ENCODE data around the gene CRACDL. TPM values are rescaled to one million over a fixed set of nuclear protein-coding genes. Genes with fewer than 3 reads are reported as not detected.

Gene CRACDL
- total and polyA plus RNA-seq, 2 of the 13 experiments (the other 11 are each of a cell fraction or from before 2014, with no cell fraction given) = 0.15 to 0.26 TPM

DNA sequence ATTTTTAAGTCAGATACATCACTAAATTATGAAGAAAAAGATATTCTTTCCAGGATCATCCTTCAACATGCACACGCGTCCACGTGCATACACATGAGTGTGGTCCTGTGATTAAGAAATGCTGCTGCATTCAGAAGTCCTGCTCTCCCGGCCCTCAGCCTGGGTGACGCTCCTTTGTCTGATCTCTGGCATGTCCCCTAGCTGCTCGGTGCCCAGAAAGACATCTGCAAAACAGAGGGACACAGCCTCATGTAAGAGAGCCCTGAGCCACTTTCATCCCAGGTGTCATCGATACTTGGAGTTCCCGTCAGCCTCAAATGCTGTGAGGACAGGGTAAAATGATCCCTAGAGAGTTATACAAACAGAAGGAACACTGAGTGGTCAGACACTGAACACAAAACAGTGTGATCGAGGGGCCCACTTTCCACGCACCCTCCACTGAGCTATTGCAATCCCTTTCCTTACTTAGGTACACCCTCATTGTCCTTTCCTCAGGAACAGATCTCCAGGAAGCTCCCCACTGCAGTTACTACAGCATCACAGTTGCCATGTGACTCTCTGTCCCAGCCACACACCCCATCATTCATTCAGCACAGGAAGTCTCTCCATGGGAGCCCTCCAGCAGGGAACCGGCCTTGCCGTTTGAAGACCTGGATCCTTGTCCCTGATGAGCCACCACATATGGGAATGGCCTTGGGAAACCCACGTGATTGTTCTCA is 32.1 kb downstream of the CRACDL start (continued):
- TF ChIP-seq, protein P1, sequence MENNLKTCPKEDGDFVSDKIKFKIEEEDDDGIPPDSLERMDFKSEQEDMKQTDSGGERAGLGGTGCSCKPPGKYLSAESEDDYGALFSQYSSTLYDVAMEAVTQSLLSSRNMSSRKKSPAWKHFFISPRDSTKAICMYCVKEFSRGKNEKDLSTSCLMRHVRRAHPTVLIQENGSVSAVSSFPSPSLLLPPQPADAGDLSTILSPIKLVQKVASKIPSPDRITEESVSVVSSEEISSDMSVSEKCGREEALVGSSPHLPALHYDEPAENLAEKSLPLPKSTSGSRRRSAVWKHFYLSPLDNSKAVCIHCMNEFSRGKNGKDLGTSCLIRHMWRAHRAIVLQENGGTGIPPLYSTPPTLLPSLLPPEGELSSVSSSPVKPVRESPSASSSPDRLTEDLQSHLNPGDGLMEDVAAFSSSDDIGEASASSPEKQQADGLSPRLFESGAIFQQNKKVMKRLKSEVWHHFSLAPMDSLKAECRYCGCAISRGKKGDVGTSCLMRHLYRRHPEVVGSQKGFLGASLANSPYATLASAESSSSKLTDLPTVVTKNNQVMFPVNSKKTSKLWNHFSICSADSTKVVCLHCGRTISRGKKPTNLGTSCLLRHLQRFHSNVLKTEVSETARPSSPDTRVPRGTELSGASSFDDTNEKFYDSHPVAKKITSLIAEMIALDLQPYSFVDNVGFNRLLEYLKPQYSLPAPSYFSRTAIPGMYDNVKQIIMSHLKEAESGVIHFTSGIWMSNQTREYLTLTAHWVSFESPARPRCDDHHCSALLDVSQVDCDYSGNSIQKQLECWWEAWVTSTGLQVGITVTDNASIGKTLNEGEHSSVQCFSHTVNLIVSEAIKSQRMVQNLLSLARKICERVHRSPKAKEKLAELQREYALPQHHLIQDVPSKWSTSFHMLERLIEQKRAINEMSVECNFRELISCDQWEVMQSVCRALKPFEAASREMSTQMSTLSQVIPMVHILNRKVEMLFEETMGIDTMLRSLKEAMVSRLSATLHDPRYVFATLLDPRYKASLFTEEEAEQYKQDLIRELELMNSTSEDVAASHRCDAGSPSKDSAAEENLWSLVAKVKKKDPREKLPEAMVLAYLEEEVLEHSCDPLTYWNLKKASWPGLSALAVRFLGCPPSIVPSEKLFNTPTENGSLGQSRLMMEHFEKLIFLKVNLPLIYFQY (CRISPR knock-in tag; IDR thresholded peaks at IDR 0.05; ENCODE audit: borderline replicate concordance) = no peak
- TF ChIP-seq ZFP41 (CRISPR knock-in tag; IDR thresholded peaks at IDR 0.05; ENCODE audit: borderline replicate concordance) (no peak), SMAD9 (CRISPR knock-in tag; IDR thresholded peaks at IDR 0.05) (no peak), HMGA1 (CRISPR knock-in tag; conservative IDR thresholded peaks at IDR 0.05) (no peak)
- TF ChIP-seq, protein P2, sequence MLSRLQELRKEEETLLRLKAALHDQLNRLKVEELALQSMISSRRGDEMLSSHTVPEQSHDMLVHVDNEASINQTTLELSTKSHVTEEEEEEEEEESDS (CRISPR knock-in tag; IDR thresholded peaks at IDR 0.05; ENCODE audit: borderline replicate concordance) = no peak

DNA sequence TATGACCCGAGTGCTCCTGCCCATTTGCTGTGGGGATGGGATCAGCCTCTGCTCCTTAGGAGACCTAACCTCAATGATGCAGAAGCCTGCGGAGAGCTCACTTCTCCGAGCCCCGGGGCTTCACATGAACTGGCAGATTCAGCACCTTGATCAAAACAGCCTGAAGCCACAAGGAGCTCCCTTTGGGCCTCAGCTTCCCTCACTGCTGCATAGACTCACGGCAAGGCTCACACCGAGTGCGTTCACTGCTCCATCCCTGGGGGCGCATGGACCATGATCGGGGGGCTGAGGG is 33.0 kb downstream of the CRACDL start:
- no peaks in the 10 kb centered on the region for H4K20me1 ChIP-seq (ENCODE audit: insufficient read depth, low read length)
- in situ Hi-C loops (cut with HindIII; ENCODE audit: extremely low pct_ligation_motif_present, low pct_unique_long_range_greater_than_20kb) = no loop called here
- WGBS (ENCODE audit: low lambda C conversion rate) = 75% methylated on average over 8 of the region's 9 CpGs
- no TSS peak for BruUV-seq (replicated peaks)
- DNase-seq (ENCODE audit: low spot score) (no peak), FAIRE-seq (no peak), ATAC-seq (no peak)
- no peak overlapping the region for H2AFZ ChIP-seq (ENCODE audit: low read length)
- no peaks in the 10 kb centered on the region for H3K9me3 ChIP-seq (ENCODE audit: low read length)
- H3K27ac ChIP-seq (ENCODE audit: extremely low read length, insufficient read depth, low read length) = no peak overlapping the region
- no peaks in the 10 kb centered on the region for H3K36me3 ChIP-seq (replicated peaks in 1 of 2; ENCODE audit: control insufficient read depth in 1 of 2, insufficient read depth in 2 of 2, low read length in 2 of 2)
- H3K4me2 ChIP-seq (ENCODE audit: low read depth, low read length) = no peak overlapping the region
- peaks cover under 1% of the 10 kb centered on the region; the same call in 1 of the 2 replicates for H3K4me1 ChIP-seq (ENCODE audit: insufficient read depth, low read length)
- no peak overlapping the region for H3K4me3 ChIP-seq (replicated peaks in 1 of 3; ENCODE audit: insufficient read depth in 1 of 3, low read depth in 2 of 3, low read length in 3 of 3)
- H3K27me3 ChIP-seq (ENCODE audit: control insufficient read depth in 1 of 2, insufficient read depth in 2 of 2, low read length in 2 of 2) = peaks cover 2 to 20% of the 10 kb centered on the region in 2 experiments; a peak in 2 of 5 replicates
- no peaks in the 10 kb centered on the region for H3K79me2 ChIP-seq (ENCODE audit: insufficient read depth, low read length)
- H3K9ac ChIP-seq (ENCODE audit: insufficient read depth, low read depth, low read length) = no peak overlapping the region
- intact Hi-C loops (cut with micrococcal nuclease; ENCODE audit: unreplicated experiment) = no loop called here
- CTCF ChIA-PET (ENCODE audit: low intra/inter-chr PET ratio, low total read pairs) = no interaction called here
- POLR2A ChIA-PET = no interaction called here
- no peak for TF ChIP-seq HDAC1 (CRISPR knock-in tag; IDR thresholded peaks at IDR 0.05)
- TF ChIP-seq, protein P3, sequence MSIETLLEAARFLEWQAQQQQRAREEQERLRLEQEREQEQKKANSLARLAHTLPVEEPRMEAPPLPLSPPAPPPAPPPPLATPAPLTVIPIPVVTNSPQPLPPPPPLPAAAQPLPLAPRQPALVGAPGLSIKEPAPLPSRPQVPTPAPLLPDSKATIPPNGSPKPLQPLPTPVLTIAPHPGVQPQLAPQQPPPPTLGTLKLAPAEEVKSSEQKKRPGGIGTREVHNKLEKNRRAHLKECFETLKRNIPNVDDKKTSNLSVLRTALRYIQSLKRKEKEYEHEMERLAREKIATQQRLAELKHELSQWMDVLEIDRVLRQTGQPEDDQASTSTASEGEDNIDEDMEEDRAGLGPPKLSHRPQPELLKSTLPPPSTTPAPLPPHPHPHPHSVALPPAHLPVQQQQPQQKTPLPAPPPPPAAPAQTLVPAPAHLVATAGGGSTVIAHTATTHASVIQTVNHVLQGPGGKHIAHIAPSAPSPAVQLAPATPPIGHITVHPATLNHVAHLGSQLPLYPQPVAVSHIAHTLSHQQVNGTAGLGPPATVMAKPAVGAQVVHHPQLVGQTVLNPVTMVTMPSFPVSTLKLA (IDR thresholded peaks at IDR 0.05) = no peak
- no peak for TF ChIP-seq ZNF530 (CRISPR knock-in tag; IDR thresholded peaks at IDR 0.05; ENCODE audit: low read depth)
- TF ChIP-seq REPIN1 (CRISPR knock-in tag; IDR thresholded peaks at IDR 0.05; ENCODE audit: borderline replicate concordance, low read depth) = no peak
- TF ChIP-seq ZNF562 (CRISPR knock-in tag; IDR thresholded peaks at IDR 0.05; ENCODE audit: borderline replicate concordance) = no peak
- TF ChIP-seq ZNF879 (CRISPR knock-in tag; IDR thresholded peaks at IDR 0.05) = no peak
- no peak for TF ChIP-seq SRSF9 (IDR thresholded peaks at IDR 0.05; ENCODE audit: borderline replicate concordance, insufficient read depth, low read depth, low read length, poor library complexity, severe bottlenecking)
- TF ChIP-seq, protein P4, sequence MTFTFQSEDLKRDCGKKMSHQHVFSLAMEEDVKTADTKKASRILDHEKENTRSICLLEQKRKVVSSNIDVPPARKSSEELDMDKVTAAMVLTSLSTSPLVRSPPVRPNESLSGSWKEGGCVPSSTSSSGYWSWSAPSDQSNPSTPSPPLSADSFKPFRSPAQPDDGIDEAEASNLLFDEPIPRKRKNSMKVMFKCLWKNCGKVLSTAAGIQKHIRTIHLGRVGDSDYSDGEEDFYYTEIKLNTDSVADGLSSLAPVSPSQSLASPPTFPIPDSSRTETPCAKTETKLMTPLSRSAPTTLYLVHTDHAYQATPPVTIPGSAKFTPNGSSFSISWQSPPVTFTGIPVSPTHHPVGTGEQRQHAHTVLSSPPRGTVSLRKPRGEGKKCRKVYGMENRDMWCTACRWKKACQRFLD (CRISPR knock-in tag; IDR thresholded peaks at IDR 0.05; ENCODE audit: borderline replicate concordance) = no peak
- no peak for TF ChIP-seq JARID2 (CRISPR knock-in tag; IDR thresholded peaks at IDR 0.05; ENCODE audit: insufficient replicate concordance)
- no peak for TF ChIP-seq ZBTB8A (CRISPR knock-in tag; IDR thresholded peaks at IDR 0.05; ENCODE audit: borderline replicate concordance, low read depth)
- no peak for TF ChIP-seq EEA1 (CRISPR knock-in tag; IDR thresholded peaks at IDR 0.05; ENCODE audit: borderline replicate concordance)
